Measurements from ENCODE around the gene ULK4.

DNA sequence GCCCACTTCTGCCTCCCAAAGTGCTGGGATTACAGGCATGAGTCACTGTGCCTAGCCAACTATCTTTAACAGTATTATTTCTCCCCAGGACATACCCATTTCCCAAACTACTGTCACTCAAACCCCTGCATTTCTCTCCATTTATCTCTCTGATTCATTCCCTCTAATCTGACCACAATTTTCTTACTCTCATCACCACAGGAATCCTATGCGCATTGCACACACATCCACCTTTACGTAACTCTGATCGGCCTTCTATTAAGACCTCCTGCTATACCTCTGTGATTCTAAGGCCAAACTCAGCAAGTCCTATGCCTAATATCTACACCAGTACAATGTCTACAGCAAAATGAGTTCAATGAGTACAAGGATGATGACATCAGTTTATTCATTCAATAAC, 235.0 kb downstream of the ULK4 start:
- TF ChIP-seq, protein P1, sequence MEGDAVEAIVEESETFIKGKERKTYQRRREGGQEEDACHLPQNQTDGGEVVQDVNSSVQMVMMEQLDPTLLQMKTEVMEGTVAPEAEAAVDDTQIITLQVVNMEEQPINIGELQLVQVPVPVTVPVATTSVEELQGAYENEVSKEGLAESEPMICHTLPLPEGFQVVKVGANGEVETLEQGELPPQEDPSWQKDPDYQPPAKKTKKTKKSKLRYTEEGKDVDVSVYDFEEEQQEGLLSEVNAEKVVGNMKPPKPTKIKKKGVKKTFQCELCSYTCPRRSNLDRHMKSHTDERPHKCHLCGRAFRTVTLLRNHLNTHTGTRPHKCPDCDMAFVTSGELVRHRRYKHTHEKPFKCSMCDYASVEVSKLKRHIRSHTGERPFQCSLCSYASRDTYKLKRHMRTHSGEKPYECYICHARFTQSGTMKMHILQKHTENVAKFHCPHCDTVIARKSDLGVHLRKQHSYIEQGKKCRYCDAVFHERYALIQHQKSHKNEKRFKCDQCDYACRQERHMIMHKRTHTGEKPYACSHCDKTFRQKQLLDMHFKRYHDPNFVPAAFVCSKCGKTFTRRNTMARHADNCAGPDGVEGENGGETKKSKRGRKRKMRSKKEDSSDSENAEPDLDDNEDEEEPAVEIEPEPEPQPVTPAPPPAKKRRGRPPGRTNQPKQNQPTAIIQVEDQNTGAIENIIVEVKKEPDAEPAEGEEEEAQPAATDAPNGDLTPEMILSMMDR (conservative IDR thresholded peaks at IDR 0.05): no peak
- TF ChIP-seq ZFX (IDR thresholded peaks at IDR 0.05): no peak

Measured in C4-2B (cell line).